NCI-H1092 treated with DMSO at 0.1 percent for 48 hours (cell line): ENCODE measurements around the gene ARFGEF2.
"Not testable (repeated sequence)": the region's sequence is repeated elsewhere in the genome, so short reads cannot be mapped to it uniquely, and the experiment has no call there.

ENCODE experiments used
- DNase-seq: peaks from one replicate; lab custom pipeline; 2025; lab: John Stamatoyannopoulos, UW

Gene ARFGEF2

GRCh38 chr20:48921168-48921882 lies at the start of gene ARFGEF2:
Gene ARFGEF2, plus strand, starts transcription at chr20:48921711. Its CDS starts 179 bp downstream, at chr20:48921890.
- peak; percentile 92 for DNase-seq

GRCh38 chr20:48875233-48875913 lies 46.1 kb upstream of the ARFGEF2 start:
- DNase-seq: no peak

GRCh38 chr20:48875914-48876240 lies 45.6 kb upstream of the ARFGEF2 start:
- DNase-seq: no peak

GRCh38 chr20:48877304-48877703 lies 44.2 kb upstream of the ARFGEF2 start:
- DNase-seq: no peak

GRCh38 chr20:48878534-48879248 lies 42.8 kb upstream of the ARFGEF2 start:
- DNase-seq: no peak

- no peak for DNase-seq
Observed at GRCh38 chr20:48879612-48880245, 41.8 kb upstream of the ARFGEF2 start.

GRCh38 chr20:48880331-48880730 lies 41.2 kb upstream of the ARFGEF2 start:
- no peak for DNase-seq

- DNase-seq: no peak
Observed at GRCh38 chr20:48880981-48881657, 40.4 kb upstream of the ARFGEF2 start.

GRCh38 chr20:48885237-48885636 lies 36.3 kb upstream of the ARFGEF2 start:
- DNase-seq: no peak

- DNase-seq: no peak
Observed at GRCh38 chr20:48886194-48886593, 35.3 kb upstream of the ARFGEF2 start.

- no peak for DNase-seq
Observed at GRCh38 chr20:48886811-48887210, 34.7 kb upstream of the ARFGEF2 start.

GRCh38 chr20:48888517-48888916 lies 33.0 kb upstream of the ARFGEF2 start:
- not testable (repeated sequence) for DNase-seq

- no peak for DNase-seq
Observed at GRCh38 chr20:48889140-48889790, 32.2 kb upstream of the ARFGEF2 start.

- DNase-seq: no peak
Observed at GRCh38 chr20:48891235-48892048, 30.1 kb upstream of the ARFGEF2 start.

- DNase-seq: no peak
Observed at GRCh38 chr20:48892049-48892470, 29.5 kb upstream of the ARFGEF2 start.

- no peak for DNase-seq
Observed at GRCh38 chr20:48892891-48893290, 28.6 kb upstream of the ARFGEF2 start.

GRCh38 chr20:48893374-48893773 lies 28.1 kb upstream of the ARFGEF2 start:
- no peak for DNase-seq

GRCh38 chr20:48897305-48898010 lies 24.1 kb upstream of the ARFGEF2 start:
- no peak for DNase-seq

- DNase-seq: no peak
Observed at GRCh38 chr20:48898210-48898609, 23.3 kb upstream of the ARFGEF2 start.
